Stimulated activated CD8-positive, alpha-beta memory T cell treated with anti-CD3 and anti-CD28 coated beads, Interleukin-12 subunit alpha, Interleukin-12 subunit beta, amount 100 ng/mL, for 4 hours (primary cell): ENCODE results near the gene IGFN1.

Source experiments
- DNase-seq: peaks from one replicate; pipeline ENCODE4 v3.0.0-alpha.2; 2020; ENCODE audit warnings: low read depth

Gene IGFN1

GRCh38 chr1:201163707-201164106 is 26.9 kb upstream of the IGFN1 start:
- no peak for DNase-seq

GRCh38 chr1:201164645-201165044 is 26.0 kb upstream of the IGFN1 start:
- no peak for DNase-seq

- DNase-seq = no peak
Measured at GRCh38 chr1:201167041-201167991, 23.3 kb upstream of the IGFN1 start.

GRCh38 chr1:201169203-201169602 is 21.4 kb upstream of the IGFN1 start:
- no peak for DNase-seq

- DNase-seq = no peak
Measured at GRCh38 chr1:201169971-201170532, 20.6 kb upstream of the IGFN1 start.

GRCh38 chr1:201170533-201171062 is 20.0 kb upstream of the IGFN1 start:
- DNase-seq = peak; percentile 58

- DNase-seq = peak; percentile 26
Measured at GRCh38 chr1:201171063-201172036, 19.3 kb upstream of the IGFN1 start.

- no peak for DNase-seq
Measured at GRCh38 chr1:201172326-201172725, 18.3 kb upstream of the IGFN1 start.

- no peak for DNase-seq
Measured at GRCh38 chr1:201172999-201173610, 17.5 kb upstream of the IGFN1 start.

GRCh38 chr1:201173736-201174135 is 16.9 kb upstream of the IGFN1 start:
- DNase-seq = no peak

GRCh38 chr1:201175820-201176500 is 14.7 kb upstream of the IGFN1 start:
- DNase-seq = no peak

- DNase-seq = no peak
Measured at GRCh38 chr1:201176940-201177339, 13.7 kb upstream of the IGFN1 start.

- DNase-seq = no peak
Measured at GRCh38 chr1:201178718-201179117, 11.9 kb upstream of the IGFN1 start.

GRCh38 chr1:201180141-201180540 is 10.5 kb upstream of the IGFN1 start:
- DNase-seq = no peak

GRCh38 chr1:201180901-201181300 is 9.7 kb upstream of the IGFN1 start:
- DNase-seq = no peak

- no peak for DNase-seq
Measured at GRCh38 chr1:201181323-201181722, 9.3 kb upstream of the IGFN1 start.

- DNase-seq = no peak
Measured at GRCh38 chr1:201181726-201182125, 8.9 kb upstream of the IGFN1 start.

- DNase-seq = no peak
Measured at GRCh38 chr1:201183209-201183608, 7.4 kb upstream of the IGFN1 start.

GRCh38 chr1:201183753-201184152 is 6.9 kb upstream of the IGFN1 start:
- no peak for DNase-seq

GRCh38 chr1:201184307-201185122 is 6.1 kb upstream of the IGFN1 start:
- no peak for DNase-seq
